Measurements from ENCODE around the gene TMEM132C. TPM values are rescaled to one million over a fixed set of nuclear protein-coding genes. Genes with fewer than 3 reads are reported as not detected.

Gene TMEM132C
- total and polyA plus RNA-seq, 2 of the 8 experiments (the other 6 are each of a cell fraction or from before 2014, with no cell fraction given), result 0.23 to 0.76 TPM

DNA sequence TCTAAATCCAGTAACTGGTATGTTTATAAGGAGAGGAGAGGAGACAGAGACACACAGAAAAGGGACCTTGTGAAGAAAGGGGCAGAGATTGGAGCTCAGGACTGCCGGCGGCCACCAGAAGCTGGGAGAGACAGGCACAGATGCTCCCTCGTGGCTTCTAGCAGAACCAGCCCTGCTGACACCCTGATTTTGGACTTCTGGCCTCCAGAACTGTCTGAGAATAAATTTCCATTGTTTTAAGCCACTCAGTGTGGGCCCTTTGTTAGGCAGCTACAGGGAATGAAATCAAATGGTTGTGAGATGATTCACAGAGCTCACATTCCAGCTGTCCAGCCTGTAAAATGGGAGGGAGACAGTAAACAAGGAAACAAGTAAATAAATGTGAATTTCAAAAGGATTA lies 47.6 kb downstream of the TMEM132C start:
- no peak overlapping the region for H3K56ac ChIP-seq (replicated peaks; ENCODE audit: insufficient read length, low read depth, low read length)

More for the DNA sequence above, 47.6 kb downstream of the TMEM132C start:
- Histone ChIP-seq H2BK20ac (ENCODE audit: low read length) (no peak overlapping the region), H3K27me3 (replicated peaks in 1 of 4; ENCODE audit: control insufficient read depth in 3 of 4, extremely low read depth in 1 of 4, insufficient read depth in 3 of 4, low read length in 3 of 4) (no peaks in the 10 kb centered on the region; a peak in 1 of 7 replicates), H2AFZ (ENCODE audit: low read length) (no peak overlapping the region), H3K27ac (ENCODE audit: low read depth, low read length) (no peak overlapping the region), H4K91ac (replicated peaks; ENCODE audit: insufficient read length, low read length) (no peak overlapping the region), H3K14ac (ENCODE audit: insufficient read length) (no peak overlapping the region), H3K79me2 (ENCODE audit: control insufficient read depth in 1 of 2, insufficient read depth in 2 of 2, low read length in 2 of 2) (no peaks in the 10 kb centered on the region), H3K23me2 (ENCODE audit: low read depth, low read length) (no peaks in the 10 kb centered on the region; the same call in 1 of the 2 replicates), H3K4ac (replicated peaks; ENCODE audit: insufficient read length, low read depth, low read length) (no peak overlapping the region), H4K20me1 (replicated peaks in 1 of 2; ENCODE audit: control insufficient read depth in 1 of 2, insufficient read depth in 2 of 2, low read length in 2 of 2) (no peaks in the 10 kb centered on the region), H3K4me3 (ENCODE audit: extremely low read depth in 1 of 4, insufficient read depth in 2 of 4, low read depth in 3 of 4, low read length in 4 of 4) (no peak overlapping the region), H3K4me2 (ENCODE audit: insufficient read depth in 1 of 2, low read depth in 2 of 2, low read length in 2 of 2) (no peak overlapping the region), H3K9me3 (ENCODE audit: insufficient read depth in 2 of 2, low read depth in 1 of 2, low read length in 1 of 2) (no peaks in the 10 kb centered on the region), H3K36me3 (ENCODE audit: control insufficient read depth in 2 of 4, insufficient read depth in 4 of 4, low read length in 3 of 4) (no peaks in the 10 kb centered on the region), H3K4me1 (replicated peaks in 1 of 4; ENCODE audit: control insufficient read depth in 3 of 4, insufficient read depth in 4 of 4, low read length in 3 of 4) (peaks cover 0 to 3% (median 0%) of the 10 kb centered on the region in 4 experiments; a peak in 1 of 7 replicates), H3K9ac (replicated peaks in 1 of 4; ENCODE audit: extremely low read depth in 1 of 4, low read depth in 3 of 4, low read length in 3 of 4) (no peak overlapping the region), H4K5ac (ENCODE audit: insufficient read length, low read depth, low read length) (no peak overlapping the region), H4K8ac (ENCODE audit: extremely low read depth, insufficient read depth, low read length) (no peak overlapping the region), H3K18ac (ENCODE audit: extremely low read depth, low read length) (no peak overlapping the region), H2BK120ac (replicated peaks; ENCODE audit: low read depth, low read length) (no peak overlapping the region), H3K23ac (ENCODE audit: insufficient read length) (no peak overlapping the region), H3K79me1 (ENCODE audit: low read depth, low read length) (no peaks in the 10 kb centered on the region), H2BK15ac (ENCODE audit: low read length) (no peak overlapping the region), H2AK5ac (ENCODE audit: low read depth, low read length) (no peak overlapping the region), H2BK12ac (ENCODE audit: low read depth, low read length) (no peak overlapping the region), H2BK5ac (ENCODE audit: low read depth, low read length) (no peak overlapping the region)
- TF ChIP-seq TEAD4 (IDR thresholded peaks at IDR 0.05; ENCODE audit: low read depth, low read length) (0 out of 2 replicates have a peak, but pooled peaks have one; percentile 14), TAF1 (IDR thresholded peaks at IDR 0.05; ENCODE audit: low read depth, low read length) (no peak), SP1 (IDR thresholded peaks at IDR 0.05; ENCODE audit: low read depth, low read length) (no peak), ATF2 (IDR thresholded peaks at IDR 0.05; ENCODE audit: low read length) (no peak), YY1 (IDR thresholded peaks at IDR 0.05; ENCODE audit: low read depth, low read length) (no peak), JUND (IDR thresholded peaks at IDR 0.05; ENCODE audit: low read length) (peak; percentile 40; the same call in 1 of the 2 replicates), SIX5 (IDR thresholded peaks at IDR 0.05; ENCODE audit: low read depth, low read length) (no peak), MAX (IDR thresholded peaks at IDR 0.05) (no peak)
- WGBS, 2 experiments (ENCODE audit: extremely low coverage in 1 of 2, insufficient coverage in 1 of 2, insufficient read length in 1 of 2, insufficient replicate concordance in 2 of 2, low coverage in 1 of 2, low lambda C conversion rate in 2 of 2, missing lambda C conversion rate in 1 of 2), result 90% methylated on average over 3 of the region's 3 CpGs; no CpG with 5 or more reads in 1 of the 2 experiments
- ChIA-PET CTCF (ENCODE audit: partially characterized antibody) (interaction anchor here (1.0 to 2.4 kb wide), 5 partner anchors 9 to 74 kb away, joined by 3 to 8 read pairs (median 5); no protein-coding TSS in a partner anchor), POLR2A (ENCODE audit: partially characterized antibody) (no interaction called here)
- FAIRE-seq (no peak), DNase-seq (ENCODE audit: low read depth in 1 of 2, low spot score in 2 of 2) (no peak)
